ENCODE results near the gene ZNF524. TPM values are rescaled to one million over a fixed set of nuclear protein-coding genes. Genes with fewer than 3 reads are reported as not detected.

Gene ZNF524
- total and polyA plus RNA-seq, 7 experiments from 2014 or later: 13.3 to 50.5 (median 29.4) TPM

GRCh38 chr19:55614711-55615542 is 14.8 kb downstream of the ZNF524 start:
- no peak overlapping the region for H3K27ac Mint-ChIP-seq
- Histone ChIP-seq H3K9me3 (ENCODE audit: control insufficient read depth in 2 of 3, low read length in 3 of 3) (no peaks in the 10 kb centered on the region), H3K4me3 (ENCODE audit: low read length) (no peak overlapping the region), H3K36me3 (ENCODE audit: control insufficient read depth in 2 of 3, insufficient read depth in 3 of 3, low read length in 3 of 3) (peaks cover 0 to 48% (median 7%) of the 10 kb centered on the region in 3 experiments), H3K27me3 (ENCODE audit: control insufficient read depth in 2 of 2, insufficient read depth in 2 of 2, low read length in 2 of 2) (no peaks in the 10 kb centered on the region), H3K27ac (ENCODE audit: low read depth, low read length) (no peak overlapping the region), H3K4me1 (ENCODE audit: control insufficient read depth in 2 of 2, insufficient read depth in 2 of 2, low read length in 2 of 2) (no peaks in the 10 kb centered on the region)
- no peak overlapping the region for H3K4me3 Mint-ChIP-seq
- ATAC-seq (no peak), DNase-seq (no peak)
- ChIA-PET POLR2A (no interaction called here), CTCF (no interaction called here)
- peaks cover 12 to 33% (median 27%) of the 10 kb centered on the region in 7 donors for H3K4me1 Mint-ChIP-seq
- H3K36me3 Mint-ChIP-seq: peaks cover 0 to 13% (median 1%) of the 10 kb centered on the region in 5 donors
- H3K9me3 Mint-ChIP-seq: no peaks in the 10 kb centered on the region
- intact Hi-C loops (cut with micrococcal nuclease): no loop called here
- H3K27me3 Mint-ChIP-seq: no peaks in the 10 kb centered on the region

GRCh38 chr19:55615543-55616394 is 15.7 kb downstream of the ZNF524 start:
- ChIA-PET CTCF (no interaction called here), POLR2A (no interaction called here)
- H3K27ac Mint-ChIP-seq: no peak overlapping the region
- DNase-seq: no peak
- no peak overlapping the region for H3K4me3 ChIP-seq (ENCODE audit: low read length)
- H3K9me3 Mint-ChIP-seq: no peaks in the 10 kb centered on the region
- H3K9me3 ChIP-seq (ENCODE audit: control insufficient read depth in 2 of 3, low read length in 3 of 3): no peaks in the 10 kb centered on the region
- no peak overlapping the region for H3K27ac ChIP-seq (ENCODE audit: low read depth, low read length)
- intact Hi-C loops (cut with micrococcal nuclease): no loop called here
- H3K4me3 Mint-ChIP-seq: no peak overlapping the region
- peaks cover 0 to 42% (median 7%) of the 10 kb centered on the region in 3 experiments for H3K36me3 ChIP-seq (ENCODE audit: control insufficient read depth in 2 of 3, insufficient read depth in 3 of 3, low read length in 3 of 3)
- H3K27me3 ChIP-seq (ENCODE audit: control insufficient read depth in 2 of 2, insufficient read depth in 2 of 2, low read length in 2 of 2): no peaks in the 10 kb centered on the region
- H3K4me1 ChIP-seq (ENCODE audit: control insufficient read depth in 2 of 2, insufficient read depth in 2 of 2, low read length in 2 of 2): peaks cover 0 to 7% of the 10 kb centered on the region in 2 donors
- H3K36me3 Mint-ChIP-seq: peaks cover 0 to 13% (median 8%) of the 10 kb centered on the region in 5 donors
- no peak for ATAC-seq
- no peaks in the 10 kb centered on the region for H3K27me3 Mint-ChIP-seq
- H3K4me1 Mint-ChIP-seq: peaks cover 13 to 35% (median 31%) of the 10 kb centered on the region in 7 donors

GRCh38 chr19:55616395-55616875 is 16.3 kb downstream of the ZNF524 start:
- POLR2A ChIA-PET: no interaction called here

GRCh38 chr19:55617426-55617825 is 17.3 kb downstream of the ZNF524 start:
- DNase-seq (no peak), ATAC-seq (no peak)
- ChIA-PET CTCF (interaction anchor here (1.7 kb wide), 1 partner anchor 11 kb away, joined by 8 read pairs; the partner anchor contains the start of gene ZNF865), POLR2A (no interaction called here)
- no peaks in the 10 kb centered on the region for H3K27me3 ChIP-seq (ENCODE audit: control insufficient read depth in 2 of 2, insufficient read depth in 2 of 2, low read length in 2 of 2)
- H3K9me3 Mint-ChIP-seq: no peaks in the 10 kb centered on the region
- H3K27ac Mint-ChIP-seq: peak overlapping the region in 3 of 9 donors; percentile 25 to 49 (median 46)
- H3K27ac ChIP-seq (ENCODE audit: low read depth, low read length): no peak overlapping the region
- H3K4me3 ChIP-seq (ENCODE audit: low read length): no peak overlapping the region
- intact Hi-C loops (cut with micrococcal nuclease): no loop called here
- no peaks in the 10 kb centered on the region for H3K27me3 Mint-ChIP-seq
- peaks cover 10 to 27% (median 24%) of the 10 kb centered on the region in 7 donors for H3K4me1 Mint-ChIP-seq
- peaks cover 0 to 13% (median 10%) of the 10 kb centered on the region in 5 donors for H3K36me3 Mint-ChIP-seq
- H3K36me3 ChIP-seq (ENCODE audit: control insufficient read depth in 2 of 3, insufficient read depth in 3 of 3, low read length in 3 of 3): peaks cover 0 to 45% (median 7%) of the 10 kb centered on the region in 3 experiments
- no peak overlapping the region for H3K4me3 Mint-ChIP-seq
- peaks cover 0 to 14% of the 10 kb centered on the region in 2 donors for H3K4me1 ChIP-seq (ENCODE audit: control insufficient read depth in 2 of 2, insufficient read depth in 2 of 2, low read length in 2 of 2)
- no peaks in the 10 kb centered on the region for H3K9me3 ChIP-seq (ENCODE audit: control insufficient read depth in 2 of 3, low read length in 3 of 3)

More at GRCh38 chr19:55616395-55616875, 16.3 kb downstream of the ZNF524 start:
- DNase-seq (no peak), ATAC-seq (no peak)
- CTCF ChIA-PET: no interaction called here
- Histone ChIP-seq H3K36me3 (ENCODE audit: control insufficient read depth in 2 of 3, insufficient read depth in 3 of 3, low read length in 3 of 3) (peaks cover 0 to 43% (median 7%) of the 10 kb centered on the region in 3 experiments), H3K27me3 (ENCODE audit: control insufficient read depth in 2 of 2, insufficient read depth in 2 of 2, low read length in 2 of 2) (no peaks in the 10 kb centered on the region), H3K9me3 (ENCODE audit: control insufficient read depth in 2 of 3, low read length in 3 of 3) (no peaks in the 10 kb centered on the region), H3K4me1 (ENCODE audit: control insufficient read depth in 2 of 2, insufficient read depth in 2 of 2, low read length in 2 of 2) (peaks cover 0 to 14% of the 10 kb centered on the region in 2 donors), H3K4me3 (ENCODE audit: low read length) (no peak overlapping the region), H3K27ac (ENCODE audit: low read depth, low read length) (no peak overlapping the region)
- Mint-ChIP-seq H3K4me1 (peaks cover 10 to 35% (median 31%) of the 10 kb centered on the region in 7 donors), H3K27ac (peak overlapping the region in 1 of 9 donors; percentile 19), H3K4me3 (no peak overlapping the region), H3K27me3 (no peaks in the 10 kb centered on the region), H3K9me3 (no peaks in the 10 kb centered on the region), H3K36me3 (peaks cover 0 to 13% (median 10%) of the 10 kb centered on the region in 5 donors)
- intact Hi-C loops (cut with micrococcal nuclease): no loop called here

GRCh38 chr19:55618426-55618825 is 18.3 kb downstream of the ZNF524 start:
- Histone ChIP-seq H3K4me1 (ENCODE audit: control insufficient read depth in 2 of 2, insufficient read depth in 2 of 2, low read length in 2 of 2) (peaks cover 0 to 15% of the 10 kb centered on the region in 2 donors), H3K27me3 (ENCODE audit: control insufficient read depth in 2 of 2, insufficient read depth in 2 of 2, low read length in 2 of 2) (no peaks in the 10 kb centered on the region), H3K27ac (ENCODE audit: low read depth, low read length) (no peak overlapping the region), H3K36me3 (ENCODE audit: control insufficient read depth in 2 of 3, insufficient read depth in 3 of 3, low read length in 3 of 3) (peaks cover 0 to 38% (median 4%) of the 10 kb centered on the region in 3 experiments), H3K4me3 (ENCODE audit: low read length) (no peak overlapping the region), H3K9me3 (ENCODE audit: control insufficient read depth in 2 of 3, low read length in 3 of 3) (no peaks in the 10 kb centered on the region)
- Mint-ChIP-seq H3K4me3 (peak overlapping the region in 1 of 10 donors; percentile 43), H3K4me1 (peaks cover 8 to 28% (median 24%) of the 10 kb centered on the region in 7 donors), H3K36me3 (peaks cover 0 to 13% (median 10%) of the 10 kb centered on the region in 5 donors), H3K27ac (peak overlapping the region in 5 of 9 donors; percentile 25 to 86 (median 52)), H3K9me3 (no peaks in the 10 kb centered on the region), H3K27me3 (no peaks in the 10 kb centered on the region)
- CTCF ChIA-PET: interaction anchor here (0.7 to 1.7 kb wide), 2 partner anchors 12 to 227 kb away, joined by 4 to 8 read pairs; partner anchors contain the start of gene ZNF865
- intact Hi-C loops (cut with micrococcal nuclease): no loop called here
- POLR2A ChIA-PET: interaction anchor here (0.6 to 1.0 kb wide), 3 partner anchors 8 to 61 kb away, joined by 3 read pairs; no protein-coding TSS in a partner anchor
- ATAC-seq (no peak), DNase-seq (no peak)

- CTCF ChIA-PET: interaction anchor here (0.7 to 1.3 kb wide), 2 partner anchors 14 to 228 kb away, joined by 4 to 5 read pairs; partner anchors contain the start of gene ZNF865
- Mint-ChIP-seq H3K4me3 (no peak overlapping the region), H3K4me1 (peaks cover 13 to 36% (median 31%) of the 10 kb centered on the region in 7 donors), H3K27me3 (no peaks in the 10 kb centered on the region), H3K9me3 (peaks cover 0 to 2% (median 0%) of the 10 kb centered on the region in 11 donors), H3K36me3 (peaks cover 0 to 13% (median 10%) of the 10 kb centered on the region in 5 donors), H3K27ac (peak overlapping the region in 4 of 9 donors; percentile 28 to 70 (median 59))
- DNase-seq: no peak
- POLR2A ChIA-PET: interaction anchor here (1.0 to 2.0 kb wide), 2 partner anchors 20 to 61 kb away, joined by 3 to 8 read pairs; partner anchors contain the start of gene FIZ1
- H3K27me3 ChIP-seq (ENCODE audit: control insufficient read depth in 2 of 2, insufficient read depth in 2 of 2, low read length in 2 of 2): no peaks in the 10 kb centered on the region
- H3K4me3 ChIP-seq (ENCODE audit: low read length): no peak overlapping the region
- H3K4me1 ChIP-seq (ENCODE audit: control insufficient read depth in 2 of 2, insufficient read depth in 2 of 2, low read length in 2 of 2): peaks cover 0 to 21% of the 10 kb centered on the region in 2 donors
- intact Hi-C loops (cut with micrococcal nuclease): no loop called here
- ATAC-seq: no peak
- no peak overlapping the region for H3K27ac ChIP-seq (ENCODE audit: low read depth, low read length)
- H3K36me3 ChIP-seq (ENCODE audit: control insufficient read depth in 2 of 3, insufficient read depth in 3 of 3, low read length in 3 of 3): peaks cover 0 to 34% (median 4%) of the 10 kb centered on the region in 3 experiments
- no peaks in the 10 kb centered on the region for H3K9me3 ChIP-seq (ENCODE audit: control insufficient read depth in 2 of 3, low read length in 3 of 3)
Measured at GRCh38 chr19:55619286-55619685, 19.2 kb downstream of the ZNF524 start.

All from naive thymus-derived CD4-positive, alpha-beta T cell (primary cell).